Pancreas (tissue), 10 donors: ENCODE measurements around the gene PRKCE. TPM values are rescaled to one million over a fixed set of nuclear protein-coding genes. Genes with fewer than 3 reads are reported as not detected.

ENCODE experiments used
- ATAC-seq, 4 donors: fragments of 200-7000 bp; cut with Tn5 transposase; one replicate each; pipeline versions ENCODE4 v1.8.0 to v1.9.1; 2020; ENCODE audit warnings: mild to moderate bottlenecking in 4 of 4, moderate library complexity in 4 of 4
- DNase-seq, 6 donors: peaks; one replicate each; pipeline ENCODE4 v3.0.0-alpha.2; 2020
- FAIRE-seq: peaks from 2 replicates; lab custom pipeline; 2012; peaks lifted over from hg19 to GRCh38; lab: Jason Lieb, UNC
- H3K27ac ChIP-seq, 4 donors: fragments of 200-600 bp; sonication (generic); 1 replicate in 3 of 4; 2 replicates in 1 of 4; pipeline versions ENCODE4 v1.5.0 to v1.8.0; 2020
- H3K27me3 ChIP-seq, 4 donors: fragments of 200-600 bp; one replicate each; pipeline ENCODE4 v1.8.0; 2021
- H3K36me3 ChIP-seq, 3 donors: fragments of 200-600 bp; sonication (generic) in 1 of 3; one replicate each; pipeline versions ENCODE4 v1.5.0 to v1.8.0; 2020 to 2021
- H3K4me1 ChIP-seq, 3 donors: fragments of 200-600 bp; one replicate each; pipeline ENCODE4 v1.8.0; 2021
- H3K4me3 ChIP-seq, 4 donors: fragments of 200-600 bp; sonication (generic) in 2 of 4; one replicate each; pipeline versions ENCODE4 v1.5.0 to v1.8.0; 2020 to 2021
- H3K9me3 ChIP-seq, 4 donors: fragments of 200-600 bp; one replicate each; pipeline ENCODE4 v1.8.0; 2021
- CTCF ChIP-seq, 4 donors: fragments of 200-600 bp; sonication (generic) in 3 of 4; IDR thresholded peaks; one replicate each; pipeline versions ENCODE4 v1.5.0 to v1.8.0; 2021; ENCODE audit warnings: antibody characterized with exemption in 4 of 4
- WGBS, 2 donors: extraction: QIAGEN DNeasy Blood & Tissue Kit; methylation state at CpG; one replicate each; pipeline ENCODE4 v1.1.7; 2013; 5-methylcytosine and 5-hydroxymethylcytosine counted together
- intact Hi-C, 3 donors: fragments of 100-400 bp; cut with DNase I; formaldehyde crosslinking; loops; one replicate each; pipeline versions ENCODE4 v1.11.1 to v1.14.2; 2022
- polyA plus RNA-seq, 2 donors: library from polyadenylated mRNA; stranded (reverse); fragments of 200-250 nt; gene quantifications; one replicate each; pipeline ENCODE4 v1.2.3, GENCODE V29; 2013
- total RNA-seq, 6 donors: library from RNA; stranded (reverse); fragmentation: NEBNext Ultra II Directional in 4 of 6; extraction: Animal tissue kit (Norgen Biotek cat#: 25700) in 4 of 6; gene quantifications; one replicate each; pipeline versions ENCODE4 v1.2.1 to v1.2.4, GENCODE V29; 2021 to 2023
- donor health status: healthy with polysubstance abuse.
- donor health status: DM: no; HTN: no; CAD: no; lungs with moderate emphysema.
- donor health status: DM: no; HTN: no; CAD: no.
- donor health status: control.
- donor health status: control.
- donor health status: Bipolar disorder and iron deficiency.
- donor health status: DM: yes; HTN: yes; CAD: no.
- donor health status: DM: no; HTN: no; CAD: no.
- donor health status: DM: no; HTN: no; CAD: no.
- donor health status: DM: yes; HTN: yes; CAD: no.

The PRKCE gene
- total and polyA plus RNA-seq, 8 donors, result 4.0 to 19.4 (median 10.0) TPM

- no peaks in the 10 kb centered on the region for H3K9me3 ChIP-seq
- peak overlapping the region in 1 of 4 donors; percentile 86 for H3K4me3 ChIP-seq
- WGBS, 2 donors, result 48 to 54% methylated on average over 2 of the region's 2 CpGs
- DNase-seq (no peak), FAIRE-seq (no peak), ATAC-seq (no peak)
- H3K27ac ChIP-seq, result no peak overlapping the region
- H3K36me3 ChIP-seq, result no peaks in the 10 kb centered on the region
- intact Hi-C loops, result loop anchor here in 1 of 3 donors (5.0 to 10.0 kb wide), 2 partner anchors 126 to 284 kb away; no protein-coding TSS in a partner anchor
- peaks cover 0 to 3% (median 0%) of the 10 kb centered on the region in 3 donors for H3K4me1 ChIP-seq
- H3K27me3 ChIP-seq, result no peaks in the 10 kb centered on the region
- no peak for TF ChIP-seq CTCF (IDR thresholded peaks at IDR 0.05)
Measured at GRCh38 chr2:45648636-45649035, 2.8 kb upstream of the PRKCE start.

- DNase-seq, result no peak
- intact Hi-C loops, result loop anchor here in 1 of 3 donors (5.0 to 10.0 kb wide), 2 partner anchors 125 to 283 kb away; no protein-coding TSS in a partner anchor
- Histone ChIP-seq H3K27me3 (no peaks in the 10 kb centered on the region), H3K27ac (peak overlapping the region; percentile 92 to 99 (median 98)), H3K9me3 (no peaks in the 10 kb centered on the region), H3K4me1 (peaks cover 0 to 4% (median 3%) of the 10 kb centered on the region in 3 donors), H3K4me3 (peak overlapping the region; percentile 76 to 94 (median 86)), H3K36me3 (no peaks in the 10 kb centered on the region)
- no peak for TF ChIP-seq CTCF (IDR thresholded peaks at IDR 0.05)
- 4 to 5% methylated on average over 10 of the region's 10 CpGs for WGBS, 2 donors
- peak in 1 of 4 donors; percentile 9 for ATAC-seq
- no peak for FAIRE-seq
Measured at GRCh38 chr2:45649462-45649857, 2.0 kb upstream of the PRKCE start.

- Histone ChIP-seq H3K27me3 (no peaks in the 10 kb centered on the region), H3K4me3 (peak overlapping the region; percentile 76 to 94 (median 86)), H3K4me1 (peaks cover 0 to 4% (median 3%) of the 10 kb centered on the region in 3 donors), H3K9me3 (no peaks in the 10 kb centered on the region), H3K36me3 (no peaks in the 10 kb centered on the region), H3K27ac (peak overlapping the region; percentile 92 to 99 (median 98))
- DNase-seq (peak; percentile 75 to 89 (median 81)), ATAC-seq (peak; percentile 58 to 68 (median 65)), FAIRE-seq (no peak)
- intact Hi-C loops, result loop anchor here in 2 of 3 donors (5.0 to 10.0 kb wide), 3 partner anchors 125 to 282 kb away; no protein-coding TSS in a partner anchor
- TF ChIP-seq CTCF (IDR thresholded peaks at IDR 0.05), result no peak
- 0% methylated on average over 61 to 66 of the region's 66 CpGs for WGBS, 2 donors
Measured at GRCh38 chr2:45649858-45650811, 1.3 kb upstream of the PRKCE start.

GRCh38 chr2:45650851-45651414, 542 bp upstream of the PRKCE start:
- peaks cover 0 to 4% (median 3%) of the 10 kb centered on the region in 3 donors for H3K4me1 ChIP-seq
- H3K27me3 ChIP-seq, result no peaks in the 10 kb centered on the region
- peak overlapping the region; percentile 92 to 99 (median 98) for H3K27ac ChIP-seq
- intact Hi-C loops, result loop anchor here in 1 of 3 donors (5.0 kb wide), 1 partner anchor 126 kb away; no protein-coding TSS in a partner anchor
- no peaks in the 10 kb centered on the region for H3K36me3 ChIP-seq
- peak overlapping the region; percentile 76 to 94 (median 86) for H3K4me3 ChIP-seq
- 0 to 1% methylated on average over 35 to 79 of the region's 79 CpGs for WGBS, 2 donors
- DNase-seq (peak; percentile 88 to 95 (median 93)), ATAC-seq (peak; percentile 76 to 84 (median 79)), FAIRE-seq (no peak)
- peak in 1 of 4 donors; percentile 9 for TF ChIP-seq CTCF (IDR thresholded peaks at IDR 0.05)
- no peaks in the 10 kb centered on the region for H3K9me3 ChIP-seq
